T-helper 2 cell treated with Interferon-gamma antibody and Interleukin-4, amounts not matched to agents 5 μg/mL and 100 μg/mL, for 36 hours (primary cell): ENCODE results near the gene GDF9.

Experiments used
- DNase-seq: peaks from one replicate; pipeline ENCODE4 v3.0.0; 2021; ENCODE audit warnings: low spot score
- H3K27ac Mint-ChIP-seq: one replicate; pipeline ENCODE4 v1.8.0; 2021; ENCODE audit warnings: mild to moderate bottlenecking, mixed read lengths
- H3K27me3 Mint-ChIP-seq: one replicate; pipeline ENCODE4 v1.8.0; 2021; ENCODE audit warnings: low read depth, mixed read lengths
- H3K36me3 Mint-ChIP-seq: one replicate; pipeline ENCODE4 v1.8.0; 2021; ENCODE audit warnings: low read depth, mixed read lengths
- H3K4me1 Mint-ChIP-seq: one replicate; pipeline ENCODE4 v1.8.0; 2021; ENCODE audit warnings: low read depth, mixed read lengths
- H3K4me3 Mint-ChIP-seq: one replicate; pipeline ENCODE4 v1.8.0; 2022; ENCODE audit warnings: mild to moderate bottlenecking, moderate library complexity, mixed read lengths
- H3K9me3 Mint-ChIP-seq: one replicate; pipeline ENCODE4 v1.8.0; 2021; ENCODE audit warnings: mixed read lengths

The GDF9 gene

DNA sequence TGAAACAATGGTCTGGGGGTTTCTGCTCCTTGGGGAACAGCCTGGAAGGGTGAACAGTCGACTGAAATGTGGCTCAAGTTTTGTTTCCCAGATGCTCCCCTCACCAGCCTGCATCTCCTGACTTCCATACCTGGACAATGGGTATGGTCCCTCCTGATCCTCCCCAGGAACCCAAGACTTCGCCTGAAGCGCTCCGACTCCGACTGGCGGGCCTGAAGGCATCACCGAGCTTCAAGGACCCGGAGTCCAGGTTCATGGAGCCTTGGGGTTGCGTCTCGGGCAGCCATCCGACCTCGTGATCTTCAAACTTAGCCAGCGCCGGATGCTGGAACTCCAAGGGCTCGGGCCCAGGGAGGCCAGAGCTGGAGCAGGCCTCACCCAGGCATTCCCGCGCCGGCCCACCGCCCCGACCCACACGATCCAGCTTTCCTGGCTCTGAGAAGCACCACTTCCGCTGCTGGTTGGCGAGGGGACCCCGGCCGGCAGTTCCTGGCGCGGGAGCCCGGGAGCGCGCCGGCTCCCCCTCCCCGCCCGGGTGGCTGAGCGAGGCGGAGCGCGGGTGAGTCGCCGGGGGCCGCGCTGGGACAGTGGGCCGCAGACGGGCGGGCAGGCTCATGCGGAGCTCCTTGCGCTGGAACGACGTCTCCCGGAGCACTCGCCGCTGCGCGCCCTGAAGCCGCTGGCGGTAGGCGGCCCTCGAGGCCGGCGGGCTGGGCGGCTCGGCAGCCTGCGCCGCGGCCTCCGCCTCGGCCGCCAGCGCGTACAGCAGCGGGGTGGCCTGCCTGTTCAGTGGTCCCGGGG lies 41.0 kb downstream of the GDF9 start:
- Mint-ChIP-seq H3K4me3 (peak overlapping the region; percentile 15), H3K9me3 (no peaks in the 10 kb centered on the region), H3K27ac (no peak overlapping the region), H3K4me1 (peaks cover 10% of the 10 kb centered on the region), H3K36me3 (no peaks in the 10 kb centered on the region), H3K27me3 (peaks cover 65% of the 10 kb centered on the region)
- DNase-seq: no peak

GRCh38 chr5:132824426-132824825 lies 41.8 kb downstream of the GDF9 start:
- peaks cover 14% of the 10 kb centered on the region for H3K4me1 Mint-ChIP-seq
- no peak for DNase-seq
- no peaks in the 10 kb centered on the region for H3K9me3 Mint-ChIP-seq
- peaks cover 63% of the 10 kb centered on the region for H3K27me3 Mint-ChIP-seq
- no peaks in the 10 kb centered on the region for H3K36me3 Mint-ChIP-seq
- no peak overlapping the region for H3K27ac Mint-ChIP-seq
- H3K4me3 Mint-ChIP-seq: peak overlapping the region; percentile 13

DNA sequence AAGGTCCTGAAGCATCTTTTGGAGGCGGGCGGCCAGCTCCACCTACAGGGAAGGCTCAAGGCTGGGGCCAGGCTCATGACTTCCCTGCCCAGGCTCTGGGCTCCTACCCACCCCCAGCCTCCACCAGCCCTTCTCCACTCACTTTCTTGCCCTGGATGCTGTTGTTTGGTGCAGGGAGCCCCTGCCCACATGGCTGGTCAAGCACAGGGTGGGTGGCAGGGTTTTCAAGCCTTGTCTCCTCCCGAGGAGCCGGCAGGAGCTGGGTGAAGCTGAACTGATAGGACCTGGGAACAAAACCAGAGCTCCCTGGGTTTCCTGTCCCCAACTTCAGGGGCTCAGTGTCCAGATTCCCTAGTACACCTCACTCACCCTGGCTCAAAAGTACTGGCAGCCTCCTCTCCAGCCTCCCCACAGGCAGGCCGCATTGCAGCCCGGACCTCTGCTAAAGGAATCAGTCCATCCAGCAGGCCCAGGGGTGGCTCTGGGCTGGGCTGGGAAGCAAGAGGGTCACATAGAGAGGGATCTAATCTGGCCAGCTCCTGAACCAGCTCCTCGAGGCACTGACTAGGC lies 42.7 kb downstream of the GDF9 start:
- Mint-ChIP-seq H3K4me1 (peaks cover 16% of the 10 kb centered on the region), H3K4me3 (no peak overlapping the region), H3K36me3 (no peaks in the 10 kb centered on the region), H3K9me3 (no peaks in the 10 kb centered on the region), H3K27ac (no peak overlapping the region), H3K27me3 (peaks cover 64% of the 10 kb centered on the region)
- no peak for DNase-seq

DNA sequence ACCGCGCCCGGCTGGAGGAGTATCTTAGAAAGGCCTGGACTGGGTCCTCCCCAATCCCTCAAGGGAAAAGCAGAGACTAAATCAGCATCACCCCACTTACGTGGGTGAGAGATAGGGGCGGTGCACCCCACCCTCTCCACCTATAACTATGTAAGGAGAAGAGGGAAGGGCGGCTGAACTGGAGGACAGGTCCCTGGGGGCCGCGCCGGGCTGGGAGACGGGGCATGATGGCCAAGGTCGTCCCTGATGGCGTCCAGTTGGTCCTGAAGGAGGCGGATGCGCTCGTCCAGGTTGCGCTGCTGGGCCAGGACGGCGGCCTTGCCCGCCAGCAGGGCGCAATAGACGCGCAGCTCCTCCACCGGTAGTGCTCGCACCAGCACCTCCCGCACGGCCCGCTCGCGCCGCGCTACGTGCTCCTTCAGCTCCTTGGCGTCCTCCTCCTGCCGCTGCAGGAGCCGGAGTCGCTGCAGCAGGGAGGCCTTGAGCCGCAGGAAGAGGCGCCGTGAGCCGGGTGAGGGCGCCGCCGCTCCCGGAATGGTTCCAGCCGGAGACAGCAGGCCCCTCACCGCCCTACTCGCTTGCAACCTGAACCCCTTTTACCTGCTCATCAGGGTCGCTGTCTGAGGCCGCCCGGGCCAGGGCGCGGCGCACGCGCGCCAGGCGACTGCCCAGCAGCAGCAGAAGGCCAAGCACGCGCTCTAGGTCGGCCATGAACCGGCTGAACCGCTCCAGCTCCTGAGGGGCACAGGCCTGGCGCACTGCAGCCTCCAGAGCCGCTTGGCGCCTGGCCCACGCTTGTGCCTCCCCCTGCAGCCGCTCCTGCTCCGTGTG lies 43.4 kb downstream of the GDF9 start:
- peaks cover 61% of the 10 kb centered on the region for H3K27me3 Mint-ChIP-seq
- H3K4me1 Mint-ChIP-seq: peaks cover 15% of the 10 kb centered on the region
- no peaks in the 10 kb centered on the region for H3K9me3 Mint-ChIP-seq
- no peaks in the 10 kb centered on the region for H3K36me3 Mint-ChIP-seq
- no peak overlapping the region for H3K27ac Mint-ChIP-seq
- DNase-seq: no peak
- H3K4me3 Mint-ChIP-seq: peak overlapping the region; percentile 34

DNA sequence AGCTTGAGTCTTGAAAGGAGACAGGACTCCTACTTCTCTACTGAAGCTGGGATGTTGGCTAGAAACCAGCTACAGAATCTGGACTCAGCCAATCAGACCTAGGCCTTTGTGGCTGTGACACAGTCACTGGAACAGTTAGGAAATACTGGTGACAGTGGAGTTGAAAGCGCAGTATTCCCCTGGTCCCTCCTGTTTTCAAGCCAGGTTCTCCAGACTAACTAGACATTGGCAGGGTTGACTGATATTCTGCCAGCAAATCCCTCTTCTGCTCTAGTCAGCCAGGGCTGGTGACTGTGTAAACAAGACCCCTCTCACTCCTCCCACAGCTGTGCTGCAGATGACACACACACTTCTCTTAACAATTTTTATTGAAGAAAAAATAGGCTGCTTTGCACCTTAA lies 44.5 kb downstream of the GDF9 start:
- H3K36me3 Mint-ChIP-seq: no peaks in the 10 kb centered on the region
- H3K27me3 Mint-ChIP-seq: peaks cover 59% of the 10 kb centered on the region
- no peak overlapping the region for H3K27ac Mint-ChIP-seq
- no peak overlapping the region for H3K4me3 Mint-ChIP-seq
- H3K9me3 Mint-ChIP-seq: no peaks in the 10 kb centered on the region
- H3K4me1 Mint-ChIP-seq: peaks cover 11% of the 10 kb centered on the region
- DNase-seq: no peak

GRCh38 chr5:132821350-132821749 lies 44.9 kb downstream of the GDF9 start:
- Mint-ChIP-seq H3K4me3 (no peak overlapping the region), H3K27ac (no peak overlapping the region), H3K27me3 (peaks cover 57% of the 10 kb centered on the region), H3K4me1 (peaks cover 10% of the 10 kb centered on the region), H3K36me3 (no peaks in the 10 kb centered on the region), H3K9me3 (no peaks in the 10 kb centered on the region)
- DNase-seq: no peak

GRCh38 chr5:132820162-132820754 lies 46.0 kb downstream of the GDF9 start:
- Mint-ChIP-seq H3K4me1 (peaks cover 7% of the 10 kb centered on the region), H3K27ac (no peak overlapping the region), H3K36me3 (no peaks in the 10 kb centered on the region), H3K27me3 (peaks cover 57% of the 10 kb centered on the region), H3K4me3 (no peak overlapping the region), H3K9me3 (no peaks in the 10 kb centered on the region)
- peak; percentile 82 for DNase-seq

- H3K4me3 Mint-ChIP-seq: peak overlapping the region; percentile 35
- DNase-seq: no peak
- H3K36me3 Mint-ChIP-seq: no peaks in the 10 kb centered on the region
- no peaks in the 10 kb centered on the region for H3K9me3 Mint-ChIP-seq
- H3K4me1 Mint-ChIP-seq: peaks cover 7% of the 10 kb centered on the region
- no peak overlapping the region for H3K27ac Mint-ChIP-seq
- peaks cover 55% of the 10 kb centered on the region for H3K27me3 Mint-ChIP-seq
These were observed 46.8 kb downstream of the GDF9 start for GRCh38 chr5:132819468-132819867.

GRCh38 chr5:132817011-132817410 lies 49.3 kb downstream of the GDF9 start:
- peaks cover 16% of the 10 kb centered on the region for H3K4me1 Mint-ChIP-seq
- H3K27me3 Mint-ChIP-seq: peaks cover 56% of the 10 kb centered on the region
- H3K4me3 Mint-ChIP-seq: no peak overlapping the region
- no peaks in the 10 kb centered on the region for H3K36me3 Mint-ChIP-seq
- no peak overlapping the region for H3K27ac Mint-ChIP-seq
- no peaks in the 10 kb centered on the region for H3K9me3 Mint-ChIP-seq
- DNase-seq: no peak

- peaks cover 16% of the 10 kb centered on the region for H3K4me1 Mint-ChIP-seq
- H3K27me3 Mint-ChIP-seq: peaks cover 56% of the 10 kb centered on the region
- H3K4me3 Mint-ChIP-seq: no peak overlapping the region
- no peaks in the 10 kb centered on the region for H3K36me3 Mint-ChIP-seq
- no peak overlapping the region for H3K27ac Mint-ChIP-seq
- H3K9me3 Mint-ChIP-seq: no peaks in the 10 kb centered on the region
- DNase-seq: no peak
These were observed 49.7 kb downstream of the GDF9 start for GRCh38 chr5:132816554-132816953.

DNA sequence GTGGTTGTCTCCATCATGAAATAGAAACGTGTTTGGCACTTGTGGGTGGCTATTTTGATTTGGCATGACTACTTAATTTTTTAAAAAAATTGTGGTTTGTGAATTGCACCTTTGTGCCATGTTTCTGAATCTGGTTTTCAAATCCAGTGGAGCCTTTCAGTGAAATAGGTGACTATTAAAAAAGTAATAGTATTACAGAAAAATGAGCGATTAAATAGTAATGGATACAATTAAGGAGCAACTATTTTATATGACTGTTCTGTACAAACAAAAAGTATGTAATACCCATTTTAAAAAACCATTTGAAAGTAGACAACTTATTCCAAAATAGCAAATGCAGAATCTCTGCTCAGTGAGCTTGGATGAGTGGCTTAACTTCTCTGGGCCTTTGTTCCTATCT lies 50.2 kb downstream of the GDF9 start:
- Mint-ChIP-seq H3K27ac (no peak overlapping the region), H3K36me3 (no peaks in the 10 kb centered on the region), H3K9me3 (no peaks in the 10 kb centered on the region), H3K27me3 (peaks cover 58% of the 10 kb centered on the region), H3K4me1 (peaks cover 16% of the 10 kb centered on the region), H3K4me3 (no peak overlapping the region)
- DNase-seq: no peak

DNA sequence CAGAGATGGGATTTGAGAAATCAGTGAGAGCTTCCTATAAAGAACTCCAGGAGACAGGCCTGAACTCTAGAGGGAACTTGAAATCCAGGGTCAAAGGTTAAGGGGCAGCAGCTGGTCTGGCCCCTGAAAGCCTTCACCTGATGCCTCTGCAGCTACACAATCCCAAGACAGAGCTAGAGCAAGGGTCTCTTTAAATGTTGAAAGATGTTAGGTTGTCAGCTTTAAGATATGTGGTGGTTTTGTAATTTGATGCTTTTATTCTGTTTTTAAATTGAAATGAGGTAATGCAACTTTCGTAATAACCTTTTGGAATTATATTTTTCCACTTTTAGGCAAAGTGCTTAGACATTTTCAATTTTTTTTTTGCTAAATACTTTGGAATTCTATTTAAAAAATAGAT lies 50.8 kb downstream of the GDF9 start:
- no peak for DNase-seq
- peak overlapping the region; percentile 48 for H3K4me3 Mint-ChIP-seq
- H3K27me3 Mint-ChIP-seq: peaks cover 64% of the 10 kb centered on the region

DNA sequence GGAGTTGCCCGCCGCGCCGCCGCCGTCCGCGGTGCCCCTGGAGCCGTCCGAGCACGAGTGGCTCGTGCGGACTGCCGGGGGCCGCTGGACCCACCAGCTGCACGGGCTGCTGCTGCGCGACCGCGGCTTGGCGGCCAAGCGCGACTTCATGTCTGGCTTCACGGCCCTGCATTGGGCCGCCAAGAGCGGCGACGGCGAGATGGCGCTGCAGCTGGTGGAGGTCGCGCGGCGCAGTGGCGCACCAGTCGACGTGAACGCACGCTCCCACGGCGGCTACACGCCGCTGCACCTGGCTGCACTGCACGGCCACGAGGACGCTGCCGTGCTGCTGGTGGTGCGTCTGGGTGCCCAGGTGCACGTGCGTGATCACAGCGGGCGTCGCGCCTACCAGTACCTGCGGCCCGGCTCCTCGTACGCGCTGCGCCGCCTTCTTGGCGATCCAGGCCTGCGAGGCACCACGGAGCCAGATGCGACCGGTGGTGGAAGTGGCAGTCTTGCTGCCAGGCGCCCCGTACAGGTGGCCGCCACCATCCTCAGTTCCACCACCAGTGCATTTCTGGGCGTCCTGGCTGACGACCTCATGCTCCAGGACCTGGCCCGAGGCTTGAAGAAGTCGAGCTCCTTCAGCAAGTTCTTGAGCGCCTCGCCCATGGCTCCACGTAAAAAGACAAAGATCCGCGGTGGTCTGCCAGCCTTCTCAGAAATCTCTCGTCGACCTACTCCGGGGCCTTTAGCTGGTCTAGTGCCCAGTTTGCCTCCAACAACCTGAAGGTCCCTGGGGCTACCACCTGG lies 51.6 kb downstream of the GDF9 start:
- DNase-seq: no peak
- Mint-ChIP-seq H3K9me3 (no peaks in the 10 kb centered on the region), H3K27ac (no peak overlapping the region), H3K4me3 (peak overlapping the region; percentile 48), H3K27me3 (peaks cover 70% of the 10 kb centered on the region), H3K36me3 (no peaks in the 10 kb centered on the region), H3K4me1 (peaks cover 14% of the 10 kb centered on the region)

More for the DNA sequence above, 50.8 kb downstream of the GDF9 start:
- Mint-ChIP-seq H3K36me3 (no peaks in the 10 kb centered on the region), H3K9me3 (no peaks in the 10 kb centered on the region), H3K4me1 (peaks cover 16% of the 10 kb centered on the region), H3K27ac (no peak overlapping the region)
